HTR-8/SVneo (cell line): ENCODE results near the gene OGFR.

Source experiments
- DNase-seq: peaks from one replicate; pipeline ENCODE4 v3.0.0; 2011; ENCODE audit warnings: low spot score, mixed read lengths; ENCODE audit not compliant: insufficient read length
- FAIRE-seq: peaks from 2 replicates; lab custom pipeline; 2011; peaks lifted over from hg19 to GRCh38; lab: Jason Lieb, UNC

The OGFR gene

GRCh38 chr20:62804627-62805154 lies at the start of gene OGFR:
Gene OGFR, plus strand, starts transcription at chr20:62804835. Its CDS starts 25 bp downstream, at chr20:62804860.
- DNase-seq = peak; percentile 86
- peak; percentile 76 for FAIRE-seq

- peak; percentile 70 for FAIRE-seq
Observed at GRCh38 chr20:62754991-62755356, 49.7 kb upstream of the OGFR start.

GRCh38 chr20:62755817-62756724 lies 48.6 kb upstream of the OGFR start:
- DNase-seq (no peak), FAIRE-seq (peak; percentile 82)

More at GRCh38 chr20:62754991-62755356, 49.7 kb upstream of the OGFR start:
- no peak for DNase-seq

GRCh38 chr20:62758226-62758912 lies 46.3 kb upstream of the OGFR start:
- FAIRE-seq (no peak), DNase-seq (no peak)

GRCh38 chr20:62759981-62760431 lies 44.6 kb upstream of the OGFR start:
- peak; percentile 59 for FAIRE-seq

GRCh38 chr20:62760471-62760855 lies 44.2 kb upstream of the OGFR start:
- FAIRE-seq (no peak), DNase-seq (no peak)

More at GRCh38 chr20:62759981-62760431, 44.6 kb upstream of the OGFR start:
- no peak for DNase-seq

- no peak for DNase-seq
- FAIRE-seq = peak; percentile 13
Observed at GRCh38 chr20:62760856-62761758, 43.5 kb upstream of the OGFR start.

GRCh38 chr20:62761759-62762131 lies 42.9 kb upstream of the OGFR start:
- FAIRE-seq = peak; percentile 28

GRCh38 chr20:62762376-62762775 lies 42.3 kb upstream of the OGFR start:
- DNase-seq (no peak), FAIRE-seq (peak; percentile 89)

More at GRCh38 chr20:62761759-62762131, 42.9 kb upstream of the OGFR start:
- DNase-seq = no peak

GRCh38 chr20:62762801-62763368 lies 41.8 kb upstream of the OGFR start:
- DNase-seq (no peak), FAIRE-seq (peak; percentile 42)

GRCh38 chr20:62763404-62763803 lies 41.2 kb upstream of the OGFR start:
- no peak for FAIRE-seq
- DNase-seq = no peak

- peak; percentile 28 for FAIRE-seq
- DNase-seq = no peak
Observed at GRCh38 chr20:62764156-62764935, 40.3 kb upstream of the OGFR start.

- no peak for DNase-seq
- FAIRE-seq = no peak
Observed at GRCh38 chr20:62765021-62765420, 39.6 kb upstream of the OGFR start.

GRCh38 chr20:62765432-62766070 lies 39.1 kb upstream of the OGFR start:
- FAIRE-seq (peak; percentile 49), DNase-seq (no peak)

- DNase-seq (no peak), FAIRE-seq (no peak)
Observed at GRCh38 chr20:62766071-62766450, 38.6 kb upstream of the OGFR start.

GRCh38 chr20:62766716-62767115 lies 37.9 kb upstream of the OGFR start:
- FAIRE-seq = peak; percentile 76

GRCh38 chr20:62768234-62768546 lies 36.4 kb upstream of the OGFR start:
- FAIRE-seq (no peak), DNase-seq (no peak)

More at GRCh38 chr20:62766716-62767115, 37.9 kb upstream of the OGFR start:
- DNase-seq = no peak

- FAIRE-seq = peak; percentile 100
Observed at GRCh38 chr20:62768551-62769287, 35.9 kb upstream of the OGFR start.

More at GRCh38 chr20:62768551-62769287, 35.9 kb upstream of the OGFR start:
- DNase-seq = peak; percentile 87
